NCI-H69 (cell line): ENCODE results near the gene BNC1.
"Not testable (repeated sequence)": the region's sequence is repeated elsewhere in the genome, so short reads cannot be mapped to it uniquely, and the experiment has no call there.

ENCODE experiments used
- DNase-seq: peaks from one replicate; lab custom pipeline; 2025; lab: John Stamatoyannopoulos, UW

BNC1 gene

DNA sequence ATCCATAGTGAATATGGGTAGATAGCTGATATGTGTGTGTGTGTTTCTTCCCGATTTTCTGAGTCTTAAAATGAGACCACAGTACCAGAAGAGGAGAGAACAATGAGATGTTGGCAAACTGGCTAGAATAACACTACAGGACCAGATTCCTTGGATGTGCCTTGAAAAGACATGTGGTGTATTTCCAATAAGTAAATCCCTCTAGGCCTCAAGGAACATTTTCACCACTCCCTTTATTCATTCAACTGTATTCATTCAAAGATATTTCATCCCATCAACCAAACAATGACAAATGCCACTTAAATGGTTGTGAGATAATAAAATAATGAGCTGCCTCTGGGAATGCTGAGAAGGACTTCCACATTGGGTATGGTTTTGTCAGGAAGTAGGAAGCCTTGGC is 8.7 kb upstream of the BNC1 start:
- no peak for DNase-seq

- DNase-seq = no peak
Observed at GRCh38 chr15:83292317-83292716, 7.9 kb upstream of the BNC1 start.

DNA sequence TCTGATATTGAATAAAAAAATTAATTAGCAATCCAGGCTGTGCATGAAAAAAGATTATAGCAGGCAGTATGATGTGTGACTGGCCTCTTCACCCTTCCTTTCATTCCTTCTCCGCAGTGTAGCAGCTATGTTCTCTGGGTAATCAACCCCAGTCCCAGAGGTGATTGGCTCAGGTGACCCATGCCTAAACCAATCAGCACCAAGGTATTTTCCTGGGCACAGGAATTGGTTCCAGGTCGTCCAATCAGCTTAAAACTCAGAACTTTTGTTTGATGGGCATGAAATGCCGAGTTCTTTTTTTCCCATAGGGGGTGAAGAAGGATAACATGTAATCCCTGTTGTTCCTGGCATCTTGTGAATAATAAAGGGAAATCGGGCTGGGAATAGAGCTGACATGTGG is 5.8 kb upstream of the BNC1 start:
- DNase-seq = no peak

DNA sequence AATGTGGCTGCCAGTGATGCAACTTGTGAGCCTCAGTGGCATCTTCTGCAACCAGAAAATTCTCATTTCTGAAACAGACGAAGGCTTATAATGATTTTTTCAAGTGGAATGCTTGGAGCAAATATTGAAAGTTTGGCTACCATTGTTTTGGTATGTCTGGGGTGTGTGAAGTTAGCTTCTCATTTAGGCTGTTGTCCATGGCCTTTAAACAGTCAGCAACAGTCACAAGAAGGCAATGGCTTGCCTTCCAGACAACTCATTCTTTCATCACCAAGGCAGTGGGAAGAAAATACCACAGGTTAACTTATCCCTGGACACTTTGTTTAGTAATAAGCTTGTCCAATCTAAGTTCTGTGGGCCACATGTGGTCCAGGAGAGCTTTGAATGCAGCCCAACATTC is 4.7 kb upstream of the BNC1 start:
- no peak for DNase-seq

GRCh38 chr15:83288381-83288801 is 3.9 kb upstream of the BNC1 start:
- DNase-seq = no peak

DNA sequence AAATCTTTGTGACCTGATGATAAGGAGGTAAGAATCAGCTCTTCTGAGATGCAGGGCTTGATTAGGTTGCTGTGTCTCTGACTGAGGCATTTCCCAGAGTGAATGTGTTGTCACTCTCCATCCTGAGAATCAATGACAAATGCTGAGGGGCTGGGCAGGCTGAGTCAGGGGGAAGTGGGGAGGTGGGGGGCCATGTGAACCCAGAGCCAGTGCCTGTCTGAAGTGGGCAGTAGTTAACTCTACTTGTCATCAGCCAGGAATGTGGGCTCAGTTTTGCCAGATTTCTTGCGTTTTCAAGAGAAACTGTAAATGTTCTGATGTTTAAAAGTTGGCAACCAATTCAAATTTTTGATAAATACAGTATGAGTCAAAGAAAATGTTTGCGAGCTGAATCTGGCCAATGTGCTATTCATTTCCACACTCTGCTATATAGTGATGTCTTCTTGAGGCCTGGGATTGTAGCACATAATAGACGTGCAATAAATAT is 3.1 kb upstream of the BNC1 start:
- no peak for DNase-seq

GRCh38 chr15:83285979-83286553 is 1.6 kb upstream of the BNC1 start:
- no peak for DNase-seq

- DNase-seq = no peak
Observed at GRCh38 chr15:83285284-83285978, 967 bp upstream of the BNC1 start.

GRCh38 chr15:83283813-83284558 is 478 bp downstream of the BNC1 start:
- DNase-seq = peak; percentile 4

- DNase-seq = peak; percentile 37
Observed at GRCh38 chr15:83283138-83283812, 1.2 kb downstream of the BNC1 start.

DNA sequence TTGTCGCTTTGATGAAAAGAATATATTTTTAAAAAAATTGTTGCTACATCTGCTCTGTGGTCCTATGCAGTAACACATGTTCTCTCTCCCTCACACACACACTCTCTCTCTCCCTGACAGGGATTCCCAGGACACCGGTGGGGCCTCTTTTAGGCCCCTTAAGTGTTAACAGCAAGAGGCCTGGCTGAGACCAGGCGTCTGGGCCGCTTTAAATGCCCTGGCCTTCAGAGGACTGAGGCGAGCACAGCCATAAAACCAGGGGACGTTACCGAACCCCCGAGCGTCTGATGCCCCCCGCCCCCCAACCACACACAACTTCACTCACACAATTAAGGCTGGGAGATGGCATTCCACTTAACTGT is 1.7 kb downstream of the BNC1 start:
- DNase-seq = no peak

DNA sequence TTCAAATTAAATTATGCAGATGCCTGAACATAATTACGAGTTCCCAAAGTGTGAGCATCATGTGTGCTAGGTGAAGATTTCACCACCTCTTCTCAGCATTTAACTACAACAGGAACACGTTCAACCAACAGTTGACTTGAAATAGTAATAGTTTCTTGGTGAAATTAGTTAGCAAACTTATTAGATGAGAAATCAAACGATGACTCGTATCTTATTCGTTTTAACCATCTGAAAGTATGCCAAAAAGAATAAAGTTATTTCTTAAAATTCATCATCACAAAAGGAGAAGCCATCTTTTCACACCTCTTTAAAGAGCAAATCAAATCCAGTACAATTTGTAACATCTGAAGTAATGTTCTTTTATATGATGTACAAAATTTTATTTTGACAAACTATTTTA is 2.3 kb downstream of the BNC1 start:
- no peak for DNase-seq

GRCh38 chr15:83278191-83278590 is 6.3 kb downstream of the BNC1 start:
- no peak for DNase-seq

GRCh38 chr15:83276661-83277060 is 7.8 kb downstream of the BNC1 start:
- DNase-seq = no peak

GRCh38 chr15:83275412-83275811 is 9.1 kb downstream of the BNC1 start:
- no peak for DNase-seq

- DNase-seq = no peak
Observed at GRCh38 chr15:83270176-83270575, 14.3 kb downstream of the BNC1 start.

GRCh38 chr15:83268147-83268546 is 16.3 kb downstream of the BNC1 start:
- no peak for DNase-seq

DNA sequence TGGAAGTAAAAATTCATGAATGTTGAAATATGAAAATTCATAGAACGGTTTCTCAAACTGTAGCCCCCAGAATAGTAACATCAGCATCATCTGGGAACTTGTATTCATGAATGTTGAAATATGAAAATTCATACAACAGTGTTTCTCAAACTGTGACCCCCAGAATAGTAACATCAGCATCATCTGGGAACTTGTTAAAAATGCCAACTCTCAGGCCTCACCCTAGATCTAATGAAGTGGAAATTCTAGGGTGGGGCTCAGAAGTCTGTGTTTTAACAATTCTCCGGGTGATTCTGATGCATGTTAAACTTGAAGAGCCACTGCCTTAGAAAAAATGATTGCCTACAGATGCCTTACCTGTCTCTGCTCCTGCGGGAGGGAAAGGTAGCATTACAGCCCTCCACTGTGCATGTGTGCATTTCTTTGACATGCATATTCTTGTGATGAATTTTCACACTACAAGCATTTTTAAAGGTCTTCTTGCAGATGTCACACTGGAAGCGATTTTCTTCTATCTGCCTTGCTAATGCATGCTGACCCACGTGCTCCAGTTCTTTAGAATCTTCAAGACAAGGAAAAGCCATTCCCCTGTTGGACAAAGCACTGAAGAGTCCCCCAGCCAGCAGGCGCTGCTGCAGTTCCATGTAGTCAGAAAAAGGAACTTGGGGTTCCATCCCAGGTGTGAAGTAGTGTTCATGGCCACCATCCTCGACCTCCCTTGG is 21.7 kb downstream of the BNC1 start:
- no peak for DNase-seq

- not testable (repeated sequence) for DNase-seq
Observed at GRCh38 chr15:83262181-83262580, 22.3 kb downstream of the BNC1 start.

DNA sequence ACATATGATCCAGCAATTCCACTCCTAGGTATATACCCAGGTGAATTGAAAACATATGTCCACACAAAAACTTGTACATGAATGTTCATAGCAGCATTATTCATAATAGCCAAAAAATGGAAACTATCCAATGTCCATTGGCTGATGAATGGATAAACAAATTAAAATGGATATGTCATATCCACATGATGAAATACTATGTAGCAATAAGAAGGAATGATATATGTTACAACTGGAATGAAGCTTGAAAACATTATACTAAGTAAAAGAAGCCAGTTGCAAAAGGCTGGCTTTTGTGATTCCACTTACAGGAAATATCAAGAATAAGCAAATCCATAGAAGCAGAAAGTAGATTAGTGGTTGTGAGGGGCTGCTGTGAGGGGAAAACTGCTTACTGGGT is 33.7 kb downstream of the BNC1 start:
- DNase-seq = no peak

DNA sequence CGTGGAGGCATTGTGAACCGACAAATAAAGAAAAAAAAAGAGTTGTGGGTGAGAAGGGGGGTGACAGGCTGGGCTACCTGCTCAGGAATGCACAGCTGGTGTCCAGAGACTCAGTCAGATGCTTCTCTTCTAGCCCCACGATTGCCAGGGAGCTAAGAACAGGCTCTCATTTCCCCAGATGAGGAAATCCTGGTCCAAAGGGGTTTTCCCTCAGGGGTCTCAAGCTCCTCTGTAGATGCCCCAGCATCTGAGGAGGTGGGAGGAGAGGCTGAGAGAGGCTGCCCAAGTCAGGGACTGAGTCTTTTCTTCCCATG is 35.5 kb downstream of the BNC1 start:
- no peak for DNase-seq
